Prostate gland (tissue), 2 donors: ENCODE measurements around the gene HCFC2.

Source experiments
- CTCF ChIP-seq, 4 experiments: fragments of 200-600 bp in 2 of 4; fragments of 450-650 bp in 2 of 4; sonication (generic) in 2 of 4; IDR thresholded peaks; 1 replicate in 3 of 4; 2 replicates in 1 of 4; pipeline ENCODE4 v1.5.1; 2016 to 2019; ENCODE audit warnings: antibody characterized with exemption in 4 of 4, mild to moderate bottlenecking in 2 of 4, moderate library complexity in 2 of 4
- POLR2A ChIP-seq: fragments of 450-650 bp; IDR thresholded peaks from one replicate; pipeline ENCODE4 v1.6.1; 2016; ENCODE audit warnings: antibody characterized with exemption, mild to moderate bottlenecking
- POLR2AphosphoS5 ChIP-seq: sonication (generic); formaldehyde crosslinking; IDR thresholded peaks from one replicate; pipeline ENCODE4 v1.6.1; 2017; ENCODE audit warnings: antibody characterized with exemption

DNA sequence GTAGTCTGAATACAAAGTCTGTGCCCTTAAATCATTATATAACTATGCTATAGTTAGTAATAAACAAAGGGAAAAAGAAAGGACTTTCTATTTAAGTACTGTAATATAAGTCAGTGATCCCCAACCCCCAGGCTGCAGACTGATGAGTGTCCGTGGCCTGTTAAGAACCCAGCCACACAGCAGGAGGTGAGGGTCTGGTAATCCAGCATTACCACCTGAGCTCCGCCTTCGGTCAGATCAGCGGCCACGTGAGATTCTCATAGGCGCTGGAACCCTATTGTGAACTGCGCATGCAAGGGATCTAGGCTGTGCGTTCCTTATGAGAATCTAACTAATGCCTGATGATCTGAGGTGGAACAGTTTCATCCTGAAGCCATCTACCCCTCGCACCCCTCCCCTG, 58.0 kb downstream of the HCFC2 start:
- TF ChIP-seq CTCF (IDR thresholded peaks at IDR 0.05) (no peak), POLR2A (no peak), POLR2AphosphoS5 (no peak)
